CD4-positive, alpha-beta T cell (primary cell): Measurements from ENCODE around the gene B3GAT3. TPM values are rescaled to one million over a fixed set of nuclear protein-coding genes. Genes with fewer than 3 reads are reported as not detected.

Experiments
- ATAC-seq: fragments of 200-7000 bp; cut with Tn5 transposase; one replicate; pipeline ENCODE4 v1.10.0; 2022; ENCODE audit warnings: mild to moderate bottlenecking; ENCODE audit not compliant: poor library complexity
- CTCF ChIA-PET: fragments of 350-600 bp; sonication (Branson Sonifier 250); formaldehyde crosslinking; loops from one replicate; lab custom pipeline; 2021; ENCODE audit warnings: antibody characterized with exemption, inconsistent platforms; lab: Charles Lee
- POLR2A ChIA-PET: fragments of 350-600 bp; sonication (Branson Sonifier 250); formaldehyde crosslinking; loops from one replicate; lab custom pipeline; 2021; ENCODE audit warnings: antibody characterized with exemption, inconsistent platforms; lab: Charles Lee
- DNase-seq, 14 experiments: peaks; one replicate each; pipeline ENCODE4 v3.0.0-alpha.2; 2013 to 2020; ENCODE audit warnings: mixed read lengths in 2 of 14
- H3K27ac ChIP-seq, 2 donors: one replicate each; pipeline versions ENCODE4 v1.5.1 to v1.7.0; 2013; ENCODE audit warnings: low read length in 2 of 2, low read depth in 1 of 2, mild to moderate bottlenecking in 1 of 2
- H3K27me3 ChIP-seq, 2 experiments: 1 replicate in 1 of 2; 2 replicates in 1 of 2; pipeline versions ENCODE4 v1.6.1 to v1.7.0; 2013; ENCODE audit warnings: low read length in 2 of 2, control low read depth in 1 of 2, mild to moderate bottlenecking in 1 of 2, moderate library complexity in 1 of 2; ENCODE audit not compliant: insufficient read depth in 2 of 2, control insufficient read depth in 1 of 2
- H3K36me3 ChIP-seq: one replicate; pipeline ENCODE4 v1.6.1; 2013; ENCODE audit warnings: low read length, control low read depth; ENCODE audit not compliant: insufficient read depth
- H3K4me1 ChIP-seq: one replicate; pipeline ENCODE4 v1.6.1; 2013; ENCODE audit warnings: low read length, control low read depth; ENCODE audit not compliant: insufficient read depth
- H3K4me3 ChIP-seq: one replicate; pipeline ENCODE4 v1.5.1; 2013; ENCODE audit warnings: mild to moderate bottlenecking, low read length, moderate library complexity
- H3K9me3 ChIP-seq, 2 experiments: 1 replicate in 1 of 2; 2 replicates in 1 of 2; pipeline versions ENCODE4 v1.6.1 to v1.7.0; 2013; ENCODE audit warnings: low read length in 2 of 2, mild to moderate bottlenecking in 2 of 2, control low read depth in 1 of 2, moderate library complexity in 1 of 2; ENCODE audit not compliant: control insufficient read depth in 1 of 2, insufficient read depth in 1 of 2
- H3K27ac Mint-ChIP-seq: one replicate; pipeline ENCODE4 v1.8.0; 2020; ENCODE audit warnings: mixed read lengths
- H3K27me3 Mint-ChIP-seq: one replicate; pipeline ENCODE4 v1.8.0; 2021; ENCODE audit warnings: mixed read lengths
- H3K36me3 Mint-ChIP-seq: one replicate; pipeline ENCODE4 v1.8.0; 2021; ENCODE audit warnings: low read depth, mixed read lengths
- H3K4me1 Mint-ChIP-seq: one replicate; pipeline ENCODE4 v1.8.0; 2021; ENCODE audit warnings: low read depth, mixed read lengths
- H3K4me3 Mint-ChIP-seq: one replicate; pipeline ENCODE4 v1.8.0; 2020; ENCODE audit warnings: mild to moderate bottlenecking, mixed read lengths
- H3K9me3 Mint-ChIP-seq: one replicate; pipeline ENCODE4 v1.8.0; 2020; ENCODE audit warnings: mixed read lengths
- intact Hi-C, 2 experiments: fragments of 100-400 bp; cut with DNase I in 1 of 2; cut with micrococcal nuclease in 1 of 2; formaldehyde crosslinking; loops; one replicate each; pipeline versions ENCODE4 v1.15.1 to v1.9.0; 2023 to 2025; cut with DNase I, micrococcal nuclease
- polyA plus RNA-seq, 2 donors: library from polyadenylated mRNA; unstranded; fragments of 120-200 nt; gene quantifications; one replicate each; pipeline ENCODE4 v1.2.1, GENCODE V29; 2013
- total RNA-seq, 174 experiments: library from RNA in 2 of 174; stranded (reverse) in 2 of 174; gene quantifications; one replicate each; pipeline ENCODE4 v1.2.3 and lab custom pipeline; 2021 to 2026
- TF ChIP-seq, protein P1 (sequence below): fragments of 200-600 bp; IDR thresholded peaks from one replicate; pipeline ENCODE4 v1.8.0; 2022; ENCODE audit warnings: antibody characterized with exemption, mild to moderate bottlenecking

Gene B3GAT3
- total RNA-seq (10 to 100 TPM; 47.2 to 49.5 TPM), total RNA-seq (lab: John Stamatoyannopoulos, UW) (24.0 to 87.9 (median 49.7) reads per million in 172 experiments)
- 51.0 TPM for polyA plus RNA-seq (2013, experiment 1 of 2)
- 55.9 TPM for polyA plus RNA-seq (2013, experiment 2 of 2)

- DNase-seq = peak; percentile 91 to 99 (median 95)
- Mint-ChIP-seq H3K36me3 (peaks cover 58% of the 10 kb centered on the region), H3K27ac (peak within 1 kb of the TSS; percentile 89), H3K9me3 (no peaks in the 10 kb centered on the region), H3K4me3 (peak within 1 kb of the TSS; percentile 95), H3K4me1 (peaks cover 27% of the 10 kb centered on the region), H3K27me3 (no peaks in the 10 kb centered on the region)
- Histone ChIP-seq H3K36me3 (peaks cover 28% of the 10 kb centered on the region), H3K27ac (peak within 1 kb of the TSS; percentile 86 to 88), H3K27me3 (no peaks in the 10 kb centered on the region), H3K4me1 (peaks cover 32% of the 10 kb centered on the region), H3K4me3 (peak within 1 kb of the TSS; percentile 69), H3K9me3 (no peaks in the 10 kb centered on the region)
- peak; percentile 82 for ATAC-seq
- TF ChIP-seq, protein P1, sequence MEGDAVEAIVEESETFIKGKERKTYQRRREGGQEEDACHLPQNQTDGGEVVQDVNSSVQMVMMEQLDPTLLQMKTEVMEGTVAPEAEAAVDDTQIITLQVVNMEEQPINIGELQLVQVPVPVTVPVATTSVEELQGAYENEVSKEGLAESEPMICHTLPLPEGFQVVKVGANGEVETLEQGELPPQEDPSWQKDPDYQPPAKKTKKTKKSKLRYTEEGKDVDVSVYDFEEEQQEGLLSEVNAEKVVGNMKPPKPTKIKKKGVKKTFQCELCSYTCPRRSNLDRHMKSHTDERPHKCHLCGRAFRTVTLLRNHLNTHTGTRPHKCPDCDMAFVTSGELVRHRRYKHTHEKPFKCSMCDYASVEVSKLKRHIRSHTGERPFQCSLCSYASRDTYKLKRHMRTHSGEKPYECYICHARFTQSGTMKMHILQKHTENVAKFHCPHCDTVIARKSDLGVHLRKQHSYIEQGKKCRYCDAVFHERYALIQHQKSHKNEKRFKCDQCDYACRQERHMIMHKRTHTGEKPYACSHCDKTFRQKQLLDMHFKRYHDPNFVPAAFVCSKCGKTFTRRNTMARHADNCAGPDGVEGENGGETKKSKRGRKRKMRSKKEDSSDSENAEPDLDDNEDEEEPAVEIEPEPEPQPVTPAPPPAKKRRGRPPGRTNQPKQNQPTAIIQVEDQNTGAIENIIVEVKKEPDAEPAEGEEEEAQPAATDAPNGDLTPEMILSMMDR = no peak
- ChIA-PET CTCF (interaction anchor here (0.6 to 3.6 kb wide), 7 partner anchors 8 to 165 kb away, joined by 3 to 10 read pairs (median 4); partner anchors contain the start of genes C11orf98, CSKMT, LBHD1 and ROM1), POLR2A (interaction anchor here (0.6 to 6.0 kb wide), 23 partner anchors 8 to 1672 kb away, joined by 3 to 80 read pairs (median 10); partner anchors contain the start of genes C11orf98, CSKMT, EEF1G and EML3)
- intact Hi-C loops = loop anchor here (1.0 to 5.0 kb wide), 4 partner anchors 25 to 50 kb away; partner anchors contain the start of genes GANAB (in 1 of the 2), INTS5 (in 1 of the 2), LBHD1 (in 1 of the 2) and TUT1 (in 1 of the 2)
These were observed at the start of gene B3GAT3 for GRCh38 chr11:62621567-62622470. B3GAT3 (minus strand) TSS chr11:62621986; CDS start chr11:62621947, 39 bp downstream.

GRCh38 chr11:62671236-62671607, 49.4 kb upstream of the B3GAT3 start:
- peaks cover 27% of the 10 kb centered on the region for H3K36me3 ChIP-seq
- DNase-seq = peak in 2 of 14 experiments; percentile 24 to 32
- CTCF ChIA-PET = interaction anchor here (1.0 to 3.0 kb wide), 5 partner anchors 10 to 210 kb away, joined by 3 to 8 read pairs (median 6); partner anchors contain the start of genes INTS5, SLC3A2 and TMEM179B
- Mint-ChIP-seq H3K27ac (peak overlapping the region; percentile 87), H3K4me3 (peak overlapping the region; percentile 91), H3K9me3 (no peaks in the 10 kb centered on the region), H3K4me1 (peaks cover 47% of the 10 kb centered on the region), H3K27me3 (no peaks in the 10 kb centered on the region), H3K36me3 (peaks cover 33% of the 10 kb centered on the region)
- peak overlapping the region; percentile 98 for H3K4me3 ChIP-seq
- intact Hi-C loops = loop anchor here (2.0 to 5.0 kb wide), 4 partner anchors 18 to 79 kb away; partner anchors contain the start of genes BSCL2 (in 2 of the 2), GNG3 (in 2 of the 2), INTS5 (in 2 of the 2) and TUT1 (in 2 of the 2)
- H3K9me3 ChIP-seq = no peaks in the 10 kb centered on the region
- H3K4me1 ChIP-seq = peaks cover 56% of the 10 kb centered on the region
- ATAC-seq = peak; percentile 61
- TF ChIP-seq, protein P1 = no peak
- peak overlapping the region; percentile 72 to 83 for H3K27ac ChIP-seq
- H3K27me3 ChIP-seq = no peaks in the 10 kb centered on the region
- POLR2A ChIA-PET = interaction anchor here (0.6 to 6.4 kb wide), 28 partner anchors 10 to 919 kb away, joined by 3 to 94 read pairs (median 6); partner anchors contain the start of genes B3GAT3, EEF1G, EML3 and GANAB
